Stimulated activated CD8-positive, alpha-beta memory T cell treated with anti-CD3 and anti-CD28 coated beads, Interleukin-7, amount 100 ng/mL, for 24 hours (primary cell): ENCODE measurements around the gene MAML3.
"Not testable (repeated sequence)": the region's sequence is repeated elsewhere in the genome, so short reads cannot be mapped to it uniquely, and the experiment has no call there.

Experiments used
- DNase-seq: peaks from one replicate; pipeline ENCODE4 v3.0.0-alpha.2; 2020; ENCODE audit warnings: low read depth

MAML3 gene

GRCh38 chr4:139721789-139722188 lies 432.2 kb downstream of the MAML3 start:
- DNase-seq: no peak

- no peak for DNase-seq
Measured at GRCh38 chr4:139720806-139721205, 433.2 kb downstream of the MAML3 start.

GRCh38 chr4:139719381-139720101 lies 434.4 kb downstream of the MAML3 start:
- DNase-seq: no peak

GRCh38 chr4:139718833-139719232 lies 435.2 kb downstream of the MAML3 start:
- DNase-seq: no peak

- DNase-seq: no peak
Measured at GRCh38 chr4:139718358-139718757, 435.6 kb downstream of the MAML3 start.

GRCh38 chr4:139715746-139716391 lies 438.1 kb downstream of the MAML3 start:
- no peak for DNase-seq

- no peak for DNase-seq
Measured at GRCh38 chr4:139712882-139713281, 441.1 kb downstream of the MAML3 start.

GRCh38 chr4:139711461-139711860 lies 442.5 kb downstream of the MAML3 start:
- DNase-seq: no peak

GRCh38 chr4:139710073-139710472 lies 443.9 kb downstream of the MAML3 start:
- no peak for DNase-seq

GRCh38 chr4:139709660-139710059 lies 444.3 kb downstream of the MAML3 start:
- DNase-seq: no peak

GRCh38 chr4:139704915-139705485 lies 449.0 kb downstream of the MAML3 start:
- DNase-seq: no peak

- no peak for DNase-seq
Measured at GRCh38 chr4:139700568-139700967, 453.4 kb downstream of the MAML3 start.

- DNase-seq: not testable (repeated sequence)
Measured at GRCh38 chr4:139698167-139698925, 455.6 kb downstream of the MAML3 start.

GRCh38 chr4:139696491-139696890 lies 457.5 kb downstream of the MAML3 start:
- DNase-seq: no peak

- DNase-seq: no peak
Measured at GRCh38 chr4:139694522-139695107, 459.4 kb downstream of the MAML3 start.

GRCh38 chr4:139692309-139693012 lies 461.5 kb downstream of the MAML3 start:
- DNase-seq: no peak

- no peak for DNase-seq
Measured at GRCh38 chr4:139690419-139690818, 463.6 kb downstream of the MAML3 start.

GRCh38 chr4:139689093-139689722 lies 464.8 kb downstream of the MAML3 start:
- no peak for DNase-seq

- no peak for DNase-seq
Measured at GRCh38 chr4:139686988-139687387, 467.0 kb downstream of the MAML3 start.

- no peak for DNase-seq
Measured at GRCh38 chr4:139686130-139686529, 467.9 kb downstream of the MAML3 start.

GRCh38 chr4:139685180-139685579 lies 468.8 kb downstream of the MAML3 start:
- no peak for DNase-seq
